Stimulated activated CD8-positive, alpha-beta memory T cell treated with anti-CD3 and anti-CD28 coated beads, Interleukin-15, amount 100 ng/mL, for 1 hour (primary cell): ENCODE measurements around the gene FMO3.

ENCODE experiments used
- DNase-seq: peaks from one replicate; pipeline ENCODE4 v3.0.0-alpha.2; 2020; ENCODE audit warnings: low read depth

FMO3 gene

DNA sequence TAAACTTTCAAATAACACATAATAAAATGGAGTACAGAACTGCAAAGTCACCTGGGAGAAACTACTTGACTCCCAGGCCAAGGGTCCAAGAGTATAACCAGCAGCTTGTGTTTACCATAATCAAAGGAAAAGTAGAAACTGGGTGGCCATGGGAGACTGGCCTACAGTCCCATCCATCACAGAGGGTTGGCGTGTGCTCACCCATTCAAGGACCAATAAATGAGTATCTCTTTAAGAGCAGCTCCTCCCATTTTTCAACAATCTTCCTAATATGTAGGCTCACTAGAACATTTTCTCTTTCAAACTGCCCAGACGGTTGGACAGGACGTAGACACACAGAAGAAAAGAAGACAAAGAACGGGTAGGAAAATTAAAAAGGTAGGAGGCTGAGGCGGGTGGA is at the start of gene FMO3:
Gene FMO3, plus strand, starts transcription at position 302 of the 400 bp plus-strand sequence. CDS start 1,754 bp downstream, outside the sequence.
- DNase-seq = no peak

DNA sequence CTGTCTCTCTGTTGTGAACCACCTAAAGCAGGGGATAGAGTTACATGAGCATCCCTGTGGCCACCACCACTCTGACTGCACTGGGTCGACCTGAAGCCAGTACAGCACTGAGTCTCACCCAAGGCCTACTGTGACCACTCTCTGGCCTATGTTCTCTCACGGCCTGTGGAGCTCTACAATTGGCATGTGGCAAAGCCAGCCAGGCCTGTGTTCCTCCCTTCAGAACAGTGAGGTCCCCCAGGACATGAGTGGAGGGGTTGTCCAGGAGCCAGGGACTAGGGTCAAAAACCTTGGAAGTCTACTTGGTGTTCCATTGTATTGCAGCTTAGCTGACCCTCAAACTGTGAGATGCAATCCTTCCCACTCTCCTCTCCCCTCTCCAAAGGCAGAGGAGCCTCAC is 42.7 kb upstream of the FMO3 start:
- DNase-seq = no peak

DNA sequence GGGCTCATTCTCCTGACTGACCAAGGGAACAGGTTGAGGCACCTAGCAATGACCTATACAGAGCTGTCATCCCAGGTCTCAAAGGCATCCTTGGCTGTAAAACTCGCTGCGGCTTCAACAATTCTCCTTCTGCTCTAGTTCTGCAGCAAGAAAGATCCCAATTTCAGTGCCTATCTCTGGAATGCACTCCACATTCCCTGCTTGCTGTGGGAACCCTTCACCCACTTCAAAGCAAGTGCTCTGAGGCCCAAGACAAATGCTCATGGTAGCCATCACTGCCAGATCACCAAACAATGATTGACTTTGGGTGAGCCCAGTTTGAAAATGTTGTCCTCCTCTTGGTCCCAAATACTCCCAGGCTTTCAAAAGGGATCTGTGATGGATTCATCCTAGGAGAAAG is 37.7 kb upstream of the FMO3 start:
- no peak for DNase-seq

DNA sequence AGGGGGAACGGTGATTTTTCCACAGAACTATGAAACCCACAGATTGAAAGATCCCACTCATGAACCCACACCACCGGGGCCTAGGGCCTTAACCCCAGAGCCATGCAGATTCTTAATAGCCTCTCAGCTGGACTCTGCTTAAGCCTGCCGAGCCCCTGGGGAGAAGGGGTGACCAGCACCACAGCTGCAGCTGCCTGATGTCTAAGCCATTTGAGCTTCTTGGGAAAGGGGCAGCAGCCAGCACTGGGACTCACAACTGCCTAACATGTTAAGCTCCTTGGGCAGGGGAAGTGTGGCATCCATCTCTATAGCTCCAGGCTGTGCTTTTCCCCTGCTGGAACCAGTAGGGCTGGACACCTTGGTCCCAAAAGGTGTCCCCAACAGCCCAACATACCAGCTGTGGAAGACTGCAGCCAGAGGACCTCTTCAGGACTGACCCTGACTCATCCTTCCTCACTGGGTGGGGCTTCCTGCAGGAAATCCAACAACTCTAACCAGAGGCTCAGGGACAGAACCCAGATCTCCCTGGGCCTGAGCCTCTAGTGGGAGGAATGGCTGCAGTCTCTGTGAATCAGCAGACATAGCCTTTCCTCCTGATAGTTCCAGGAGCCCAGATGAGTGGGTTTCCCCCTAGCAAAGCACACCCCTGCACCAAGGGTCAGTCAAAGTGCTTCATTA is 34.6 kb upstream of the FMO3 start:
- DNase-seq = no peak

DNA sequence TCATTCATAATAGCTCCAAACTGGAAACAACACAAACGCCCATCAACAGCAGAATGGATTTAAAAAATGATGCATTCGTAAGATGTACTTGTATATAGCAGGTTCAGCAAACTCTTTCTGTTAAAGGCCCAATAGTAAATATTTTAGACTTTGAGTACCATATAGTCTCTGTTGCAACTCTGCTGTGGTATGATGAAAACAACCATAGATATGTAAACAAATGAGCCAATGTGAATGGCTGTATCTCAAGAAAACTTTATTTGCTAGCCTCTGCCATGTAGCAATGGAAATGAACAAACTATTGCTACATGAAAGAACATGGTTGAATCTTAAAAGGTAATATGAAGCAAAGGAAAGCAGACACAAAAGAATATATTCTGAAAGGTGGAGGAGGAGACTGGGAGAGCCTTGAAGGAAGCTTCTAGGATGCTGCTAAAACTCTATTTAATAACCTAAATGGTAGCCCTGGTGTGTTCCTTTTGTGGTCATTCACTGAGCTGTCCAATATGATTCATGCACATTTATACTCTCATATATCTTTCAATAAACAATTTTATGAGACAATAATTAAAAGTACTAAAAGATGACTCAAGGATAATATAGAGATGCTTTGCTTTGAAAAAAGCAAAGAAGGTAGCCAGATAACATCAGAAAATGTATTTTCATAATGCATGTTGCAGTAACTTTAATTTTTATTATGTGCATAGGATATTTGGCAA is 29.1 kb upstream of the FMO3 start:
- DNase-seq = no peak

DNA sequence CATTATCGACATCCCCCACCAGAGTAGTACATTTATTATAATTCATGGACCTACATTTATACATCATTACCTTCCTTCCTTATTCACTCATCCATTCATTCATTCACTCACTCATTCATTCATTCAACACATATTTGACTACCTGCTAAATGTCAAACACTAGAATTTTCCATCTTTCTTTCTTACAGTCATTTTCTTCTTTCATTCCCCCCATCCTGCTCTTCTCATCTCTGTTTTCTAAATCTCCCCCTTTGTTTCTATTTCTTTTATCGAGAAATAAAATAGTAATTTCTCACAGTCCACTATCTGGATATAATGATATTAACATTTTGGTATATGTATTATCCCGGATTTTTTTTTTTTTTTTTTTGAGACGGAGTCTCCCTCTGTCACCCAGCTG is 27.8 kb upstream of the FMO3 start:
- no peak for DNase-seq

DNA sequence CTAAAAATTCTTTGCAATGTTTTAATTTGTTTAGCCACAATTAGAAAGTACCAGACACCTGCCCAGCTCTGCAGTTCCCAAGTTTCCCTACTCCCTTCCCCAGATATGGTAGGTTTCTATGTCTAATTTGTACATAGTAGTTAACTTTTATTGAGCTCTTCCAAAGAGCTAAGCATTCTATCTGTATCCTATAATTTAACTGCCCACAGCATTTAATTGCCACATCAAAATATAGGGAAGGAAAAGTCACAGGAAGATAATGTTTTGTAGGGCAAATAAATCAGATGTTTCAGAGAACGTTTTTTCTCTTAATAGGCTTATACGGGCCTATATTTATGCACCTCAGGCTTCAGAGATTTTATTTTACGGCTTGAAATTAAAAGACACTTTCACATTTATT is 15.7 kb upstream of the FMO3 start:
- DNase-seq = no peak

DNA sequence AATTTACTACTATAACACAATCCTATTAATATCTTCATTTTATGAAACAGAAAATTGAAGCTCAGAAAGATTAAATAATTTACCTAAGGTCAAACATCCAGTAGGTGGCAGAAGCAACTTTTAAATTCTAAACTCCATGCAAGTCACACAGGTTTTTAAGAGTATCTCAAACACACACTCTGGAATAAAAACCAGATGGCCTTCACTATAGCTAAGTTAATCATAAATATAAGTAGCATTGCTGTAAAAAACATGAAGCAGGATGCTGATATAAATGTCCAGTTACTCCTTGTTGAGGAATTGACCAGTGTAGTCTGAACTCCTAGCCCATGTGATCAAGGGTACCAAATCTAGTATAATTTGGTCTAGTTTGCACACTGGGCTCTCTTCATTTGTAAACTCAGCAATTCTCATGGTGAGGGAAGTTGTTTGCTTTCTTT is 9.4 kb upstream of the FMO3 start:
- DNase-seq = no peak

DNA sequence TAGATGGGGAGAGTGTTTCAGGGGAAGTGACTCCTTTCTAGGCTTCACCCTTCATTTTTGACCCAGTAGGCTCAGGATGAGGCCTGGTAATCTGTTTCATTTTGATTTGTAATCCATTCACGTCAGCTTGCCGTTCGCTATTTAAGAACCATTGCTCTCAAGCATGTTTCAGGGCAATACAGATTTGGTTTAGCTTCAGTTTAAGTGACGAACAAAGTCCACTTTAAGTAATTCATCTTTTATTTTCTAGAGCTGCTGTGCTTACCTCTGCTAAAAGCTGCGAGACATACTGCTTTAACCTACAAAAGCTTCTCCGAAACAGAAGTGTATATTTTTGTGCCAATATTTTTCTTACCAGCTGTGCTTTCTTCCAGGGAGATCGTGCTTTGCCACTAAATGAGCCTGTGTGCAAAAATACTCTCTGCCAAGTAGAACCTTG is 8.9 kb upstream of the FMO3 start:
- DNase-seq = no peak

DNA sequence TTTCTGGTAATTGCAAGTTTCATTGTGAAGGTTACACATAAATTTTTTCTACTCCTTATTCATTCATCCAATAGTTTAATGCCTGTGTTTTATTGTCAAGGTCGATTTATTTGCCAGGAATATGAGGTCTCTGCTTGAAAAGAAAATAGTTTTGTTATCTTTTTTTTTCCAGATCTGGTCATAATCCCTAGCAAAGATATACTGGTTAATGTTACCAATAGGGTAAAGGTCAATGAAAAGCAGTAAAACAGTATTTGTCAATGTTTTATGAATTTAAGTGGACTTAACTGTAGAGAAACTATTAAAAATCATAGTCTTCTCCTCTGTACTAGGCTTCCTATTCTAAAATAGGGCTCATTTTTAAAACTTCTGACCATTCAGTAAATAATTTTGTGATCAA is 8.1 kb upstream of the FMO3 start:
- no peak for DNase-seq

DNA sequence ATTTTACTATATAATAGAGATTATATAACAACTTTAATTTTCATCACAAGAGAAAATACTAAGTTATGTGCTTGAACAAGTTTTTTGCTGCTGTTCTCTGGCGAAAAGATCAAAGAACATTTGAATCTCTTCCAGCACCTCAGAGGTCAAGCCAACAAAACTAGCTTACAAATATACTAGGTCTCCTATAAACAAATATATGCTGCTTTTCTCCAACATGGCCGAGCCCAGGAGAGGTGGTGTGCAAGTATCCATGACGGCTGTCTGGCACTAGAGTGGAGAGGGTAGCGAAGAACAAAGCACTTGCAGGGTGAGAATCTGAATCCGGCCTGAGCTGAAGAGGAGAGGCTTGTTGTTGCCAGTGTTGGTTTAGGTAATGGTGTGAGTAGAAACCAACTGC is 7.5 kb upstream of the FMO3 start:
- no peak for DNase-seq

DNA sequence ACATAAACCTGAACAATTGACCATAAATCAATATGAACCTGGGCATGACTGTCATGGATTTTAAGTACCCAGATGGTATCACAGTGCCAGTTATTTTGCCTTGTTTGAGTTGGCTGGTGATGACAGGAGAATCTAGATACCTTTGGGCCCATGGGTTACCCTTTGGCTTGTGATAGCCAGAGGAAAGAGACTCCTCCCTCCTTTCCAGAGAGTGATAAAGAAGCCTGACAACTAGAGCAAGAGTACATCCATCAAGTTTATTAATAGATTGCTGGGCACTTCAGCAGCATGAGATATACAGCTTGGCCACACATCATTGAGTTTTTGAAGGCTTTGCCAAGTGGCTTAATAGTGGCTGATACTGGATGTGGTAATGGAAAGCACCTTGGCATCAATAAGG is 6.6 kb upstream of the FMO3 start:
- DNase-seq = no peak

DNA sequence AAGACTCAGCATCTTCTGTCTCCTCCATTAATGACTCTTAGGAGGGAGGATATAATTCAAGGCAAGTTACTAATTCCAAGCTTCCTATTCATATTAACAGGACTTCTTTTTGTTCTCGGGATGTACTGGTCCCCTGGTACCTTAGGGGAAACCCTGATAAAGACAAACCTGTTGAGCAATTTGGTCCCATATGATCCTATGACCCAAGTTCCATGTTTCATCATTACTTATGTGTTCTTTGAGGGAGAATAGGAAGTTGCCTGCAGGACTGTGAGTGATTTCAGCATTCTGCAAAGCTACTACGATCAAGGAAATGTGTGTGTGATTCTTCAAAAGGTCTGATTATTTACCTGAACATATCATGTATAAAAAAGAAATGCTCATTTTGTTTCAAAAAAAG is 5.8 kb upstream of the FMO3 start:
- DNase-seq = no peak

DNA sequence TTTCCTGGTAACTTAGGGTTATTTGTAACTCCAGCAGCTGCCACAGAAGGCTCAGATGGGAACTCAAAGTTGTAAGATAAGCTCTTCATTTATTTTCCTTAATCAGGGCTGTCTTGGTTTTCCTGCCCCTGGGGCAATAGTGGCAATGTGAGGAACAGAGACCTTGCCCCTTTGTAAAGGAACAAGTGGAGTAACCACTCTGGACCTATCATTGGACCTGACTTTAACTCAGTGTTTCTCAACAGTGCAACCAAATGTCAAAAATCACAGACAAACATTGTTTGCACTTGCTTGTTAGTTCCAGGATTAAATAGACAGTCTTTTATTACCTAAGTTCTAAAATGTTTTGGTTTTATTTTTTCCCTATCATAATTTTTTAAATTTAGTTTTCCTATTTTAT is 2.8 kb upstream of the FMO3 start:
- no peak for DNase-seq

DNA sequence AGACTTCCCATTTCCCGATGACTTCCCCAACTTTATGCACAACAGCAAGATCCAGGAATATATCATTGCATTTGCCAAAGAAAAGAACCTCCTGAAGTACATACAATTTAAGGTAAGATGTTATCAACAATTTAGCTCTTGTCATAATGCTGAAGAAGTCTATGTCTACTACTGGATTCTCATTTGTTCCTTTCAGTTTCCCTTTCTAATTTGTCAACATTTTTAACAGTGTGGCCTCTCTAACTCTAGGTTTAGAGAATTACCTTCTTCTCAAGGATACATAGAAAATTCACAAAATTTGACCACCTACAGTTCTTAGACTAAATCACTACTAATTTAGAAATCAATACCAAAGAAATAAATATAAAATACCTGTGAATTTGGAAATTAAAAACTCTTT is 13.2 kb downstream of the FMO3 start:
- no peak for DNase-seq

DNA sequence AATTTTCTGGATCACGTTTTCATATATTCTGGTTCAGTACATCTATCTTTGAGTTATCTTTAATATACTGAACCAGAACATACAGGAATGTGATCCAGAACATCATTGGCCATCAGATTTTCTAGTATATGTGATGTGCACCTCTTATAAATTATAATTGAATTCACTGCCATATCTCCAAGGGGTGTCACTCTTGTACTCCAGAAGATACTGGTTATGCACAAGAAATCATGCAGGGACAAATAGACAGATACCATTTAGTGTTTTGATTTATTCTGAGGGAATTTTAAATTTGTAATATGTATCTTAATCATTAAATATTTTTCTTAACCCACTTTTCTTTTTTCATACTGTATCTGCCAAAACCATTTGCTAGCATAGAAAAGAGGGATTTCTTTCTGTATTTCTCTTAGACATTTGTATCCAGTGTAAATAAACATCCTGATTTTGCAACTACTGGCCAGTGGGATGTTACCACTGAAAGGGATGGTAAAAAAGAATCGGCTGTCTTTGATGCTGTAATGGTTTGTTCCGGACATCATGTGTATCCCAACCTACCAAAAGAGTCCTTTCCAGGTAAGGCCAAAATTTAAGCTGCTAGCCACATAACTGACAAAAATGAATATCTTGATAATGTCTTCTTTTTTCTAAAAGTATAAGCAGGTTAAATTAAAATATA is 16.7 kb downstream of the FMO3 start:
- DNase-seq = no peak

DNA sequence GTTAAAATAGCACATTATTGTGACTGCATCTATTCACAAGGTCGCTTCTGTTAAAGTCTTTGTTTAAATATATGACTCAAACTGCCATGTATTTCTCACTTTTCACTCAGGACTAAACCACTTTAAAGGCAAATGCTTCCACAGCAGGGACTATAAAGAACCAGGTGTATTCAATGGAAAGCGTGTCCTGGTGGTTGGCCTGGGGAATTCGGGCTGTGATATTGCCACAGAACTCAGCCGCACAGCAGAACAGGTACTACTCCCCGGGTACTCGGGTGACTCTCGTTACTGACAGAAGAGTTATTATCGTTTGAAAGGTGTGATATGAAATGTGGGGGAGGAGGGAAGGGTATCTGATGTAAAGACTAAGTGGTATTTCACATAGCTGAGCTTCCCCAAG is 17.3 kb downstream of the FMO3 start:
- DNase-seq = no peak

DNA sequence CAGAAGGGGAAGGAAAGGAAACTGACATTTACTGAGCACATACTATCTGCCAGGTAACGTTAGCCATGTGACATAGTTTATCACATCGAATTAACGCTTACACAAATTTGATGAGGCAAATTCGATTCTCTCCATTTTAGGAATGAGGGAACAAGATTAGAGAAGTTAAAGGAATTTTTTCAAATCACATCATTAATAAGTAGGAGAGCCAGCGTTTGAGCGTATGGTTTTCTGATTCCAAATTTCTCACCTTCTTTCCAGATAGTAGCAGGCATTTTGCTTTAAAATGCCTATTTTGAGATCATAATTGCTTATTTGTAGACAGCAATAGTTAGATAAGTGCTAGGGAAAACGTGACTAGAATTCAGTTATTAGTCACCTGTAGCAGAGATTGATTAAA is 19.3 kb downstream of the FMO3 start:
- no peak for DNase-seq

DNA sequence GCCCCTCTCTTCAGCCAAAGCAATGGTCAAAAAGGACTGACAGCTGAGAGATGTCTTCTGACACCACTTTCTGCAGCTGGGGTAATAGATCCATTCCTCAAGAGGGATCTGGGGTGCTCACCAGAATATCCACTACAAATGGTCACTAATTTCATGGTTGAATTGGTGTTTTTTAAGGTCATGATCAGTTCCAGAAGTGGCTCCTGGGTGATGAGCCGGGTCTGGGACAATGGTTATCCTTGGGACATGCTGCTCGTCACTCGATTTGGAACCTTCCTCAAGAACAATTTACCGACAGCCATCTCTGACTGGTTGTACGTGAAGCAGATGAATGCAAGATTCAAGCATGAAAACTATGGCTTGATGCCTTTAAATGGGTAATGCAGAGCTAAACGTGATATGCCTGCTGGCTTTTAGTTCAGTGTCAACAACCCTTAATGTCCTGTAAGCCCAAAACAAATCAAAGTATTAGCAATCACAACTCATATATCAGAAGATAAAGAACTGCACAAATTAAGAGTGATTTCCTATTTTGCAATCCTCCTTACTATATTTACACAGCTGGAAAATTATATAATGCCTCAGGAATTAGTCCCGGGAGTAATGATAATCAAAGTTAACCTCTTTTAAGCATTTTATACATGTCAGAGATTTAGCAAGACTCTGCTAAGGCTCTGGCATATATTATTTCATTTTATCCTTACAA is 20.1 kb downstream of the FMO3 start:
- no peak for DNase-seq

DNA sequence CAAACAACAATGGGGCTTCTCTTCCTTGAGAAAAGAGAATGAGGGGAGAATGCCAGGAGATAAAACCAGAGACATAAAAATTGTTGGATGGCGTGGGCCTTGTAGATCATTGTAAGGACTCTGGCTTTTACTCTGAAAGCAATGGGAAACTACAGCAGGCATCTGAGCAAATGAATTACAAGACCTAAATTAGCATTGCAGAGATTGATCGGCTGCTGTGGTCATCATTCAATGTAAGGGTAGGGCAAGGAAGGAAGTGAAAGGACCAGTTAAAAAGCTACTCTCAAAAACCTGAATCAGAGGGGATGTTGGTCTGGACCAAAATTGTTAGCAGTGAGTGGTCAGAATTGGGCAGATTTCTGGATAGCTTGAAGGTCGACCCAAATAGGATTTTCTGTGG is 21.4 kb downstream of the FMO3 start:
- no peak for DNase-seq

DNA sequence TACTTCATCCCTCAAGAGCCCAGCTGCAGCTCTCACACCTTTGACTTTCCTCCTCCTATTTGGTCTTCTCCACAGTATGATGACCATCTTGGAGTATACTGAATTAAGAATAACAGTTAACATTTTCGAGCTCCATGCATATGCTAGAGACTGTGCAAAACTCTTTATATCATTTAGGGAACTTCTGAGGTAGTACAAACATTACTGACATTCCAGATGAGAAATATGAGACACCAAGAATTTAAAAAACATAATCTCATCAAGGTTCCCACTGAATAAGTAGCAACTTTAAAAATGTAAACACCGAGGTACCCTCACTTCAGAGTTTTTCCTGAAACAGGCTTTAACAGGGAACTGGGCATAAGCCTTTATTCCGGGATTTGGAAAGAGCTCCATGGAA is 22.7 kb downstream of the FMO3 start:
- DNase-seq = no peak

DNA sequence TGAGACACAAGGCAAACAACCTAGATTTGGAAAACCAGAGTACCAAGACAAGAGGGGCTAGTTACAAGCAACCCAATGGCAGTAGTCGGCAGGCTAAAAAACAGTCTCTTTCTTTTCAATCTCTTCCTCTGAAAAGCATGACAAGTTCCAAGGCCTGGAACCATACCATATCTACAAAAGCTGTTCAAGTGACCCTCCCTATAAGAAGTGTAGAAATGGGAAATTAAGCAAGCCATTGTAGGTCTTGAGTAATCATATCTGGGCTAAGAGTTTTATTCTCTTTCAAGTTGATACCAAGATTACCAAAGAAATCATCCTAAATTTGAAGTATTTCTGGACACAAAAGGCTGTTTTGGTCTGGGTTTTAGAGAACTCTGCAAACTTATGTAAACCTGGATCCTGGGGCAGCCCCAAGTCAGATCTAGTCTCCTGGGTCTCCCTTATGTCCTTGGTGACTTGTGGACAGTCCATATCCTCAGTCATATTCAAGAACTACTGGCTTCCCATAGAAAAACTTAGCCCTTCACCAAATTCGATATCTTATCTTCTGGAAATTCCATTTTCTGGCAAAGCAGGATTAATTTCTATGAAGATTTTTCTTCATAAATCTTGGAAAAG is 24.7 kb downstream of the FMO3 start:
- no peak for DNase-seq
